NCI-H2227 treated with DMSO at 0.1 percent for 48 hours (cell line): ENCODE data around the gene DEDD2.

Experiments used
- DNase-seq: peaks from one replicate; lab custom pipeline; 2025; lab: John Stamatoyannopoulos, UW

DEDD2 gene

GRCh38 chr19:42198676-42199439 is 18.6 kb downstream of the DEDD2 start:
- no peak for DNase-seq

- DNase-seq: no peak
Measured at GRCh38 chr19:42197375-42197817, 20.1 kb downstream of the DEDD2 start.

DNA sequence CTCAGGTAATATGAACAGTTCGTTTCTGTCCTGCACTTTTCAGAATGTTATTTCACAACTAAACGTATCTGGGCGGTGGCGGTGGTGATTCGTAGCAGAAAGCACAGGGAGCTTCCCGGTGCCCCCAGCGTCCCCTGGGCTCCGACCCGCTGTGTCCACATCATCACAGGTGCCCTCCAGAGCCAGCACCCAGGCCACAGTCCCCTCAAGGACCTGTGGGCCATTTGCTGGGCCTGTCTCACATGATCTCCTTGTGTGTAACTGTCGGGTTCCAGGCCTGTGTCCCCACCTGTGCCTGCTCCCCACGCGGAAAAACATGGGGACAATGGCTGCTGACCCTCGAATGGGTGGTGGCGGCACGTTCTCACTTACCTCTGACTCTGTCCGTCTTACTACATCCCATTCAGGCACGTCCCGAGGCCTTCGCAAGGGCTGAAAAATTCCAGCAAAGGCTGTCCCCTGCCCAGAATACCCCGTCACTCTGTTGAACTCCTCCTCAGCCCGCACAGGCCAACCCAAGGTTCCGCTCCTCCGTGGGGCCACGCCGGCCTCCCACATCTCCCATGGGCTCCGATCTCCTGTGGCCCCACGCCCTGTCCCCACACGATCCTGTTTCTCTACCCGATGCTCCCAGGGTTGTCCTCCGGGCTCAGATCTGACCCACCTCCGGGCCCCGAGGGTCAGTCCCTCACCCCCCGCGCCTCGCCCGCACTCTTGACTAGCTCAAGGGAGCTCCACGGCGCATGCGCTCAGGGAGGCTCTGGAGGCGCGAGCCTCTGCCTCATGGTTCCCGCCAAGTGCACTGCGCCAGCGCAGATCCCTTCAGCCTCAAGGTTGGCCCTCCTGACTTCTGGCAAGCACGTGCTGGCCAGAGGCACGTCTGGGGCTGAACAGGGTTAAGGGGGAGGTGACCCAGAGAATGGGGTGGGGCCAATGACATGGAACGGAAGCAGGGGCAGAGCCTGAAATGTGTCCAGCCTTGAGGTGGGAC is 21.2 kb downstream of the DEDD2 start:
- DNase-seq: no peak

- DNase-seq: no peak
Measured at GRCh38 chr19:42193706-42194105, 23.8 kb downstream of the DEDD2 start.

DNA sequence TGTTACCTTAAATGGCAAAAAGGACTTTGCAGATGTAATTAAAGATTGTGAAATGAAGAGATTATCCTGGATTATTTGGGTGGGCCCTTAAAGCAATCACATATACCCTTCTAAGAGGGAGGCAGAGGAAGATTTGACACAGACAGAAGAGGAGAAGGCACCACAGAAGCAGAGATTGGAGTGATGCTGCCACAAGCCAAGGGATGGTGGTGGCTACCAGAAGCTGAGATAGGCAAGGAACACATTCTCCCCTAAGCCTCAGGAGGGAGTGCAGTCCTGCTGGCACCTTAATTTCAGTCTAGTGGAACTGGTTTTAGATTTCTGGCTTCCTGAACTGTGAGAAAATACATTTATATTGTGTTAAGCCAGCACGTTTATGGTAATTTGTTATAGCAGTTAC is 24.2 kb downstream of the DEDD2 start:
- DNase-seq: no peak

DNA sequence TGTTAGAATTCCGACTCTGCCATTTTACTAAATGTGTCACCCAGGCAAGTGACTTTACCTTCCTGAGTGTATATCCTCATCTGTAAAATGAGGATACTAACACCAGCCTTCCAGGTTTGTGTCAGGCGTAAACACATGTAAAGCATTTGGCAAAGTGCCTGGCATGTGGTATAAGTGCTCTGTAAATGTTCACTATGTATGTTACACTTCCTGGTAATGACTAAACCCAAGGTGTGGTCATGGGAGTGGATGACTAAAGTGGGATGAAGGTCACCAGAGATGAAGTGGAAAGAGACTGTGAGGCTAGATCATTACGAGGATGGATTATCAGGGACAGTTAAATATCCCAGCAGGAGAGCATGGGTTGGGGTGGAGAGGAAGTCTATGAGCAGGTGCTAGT is 25.6 kb downstream of the DEDD2 start:
- no peak for DNase-seq

GRCh38 chr19:42191330-42191729 is 26.1 kb downstream of the DEDD2 start:
- DNase-seq: no peak

DNA sequence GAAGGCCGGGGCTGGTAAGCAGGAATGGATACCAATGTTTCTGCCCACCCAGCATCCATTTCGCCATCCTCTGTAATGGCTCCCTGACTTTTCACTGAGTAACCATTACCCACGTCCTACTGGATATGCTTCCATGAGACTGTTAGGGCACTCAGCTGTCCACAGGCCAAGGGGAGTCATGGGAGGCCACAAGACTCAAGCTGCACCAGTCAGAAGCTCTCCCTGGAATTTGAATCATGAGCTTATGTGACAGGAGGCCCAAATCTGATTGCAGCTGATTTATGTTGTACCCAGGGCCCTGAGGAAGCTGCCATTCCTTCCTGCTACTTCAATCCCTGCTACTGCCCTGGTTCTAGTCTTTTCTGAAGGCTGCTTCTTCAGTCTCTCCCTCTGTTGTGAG is 28.3 kb downstream of the DEDD2 start:
- DNase-seq: no peak

DNA sequence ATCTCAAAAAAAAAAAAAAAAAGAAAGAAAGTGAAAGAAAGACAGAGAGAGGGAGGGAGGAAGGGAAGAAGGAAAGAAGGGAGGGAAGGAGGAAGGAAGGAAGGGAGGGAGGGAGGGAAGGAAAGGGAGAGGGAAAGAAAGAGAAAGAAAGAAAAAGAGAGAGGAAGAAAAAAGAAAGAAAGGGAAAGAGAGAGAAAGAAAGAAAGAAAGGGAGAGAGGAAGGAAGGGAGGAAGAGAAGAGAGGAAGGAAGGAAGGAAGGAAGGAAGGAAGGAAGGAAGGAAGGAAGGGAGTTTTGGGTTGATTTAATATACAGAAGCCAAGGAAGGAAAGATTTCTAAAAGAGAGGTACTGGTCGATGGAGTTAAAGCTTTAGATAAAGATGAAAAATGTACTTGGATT is 28.8 kb downstream of the DEDD2 start:
- DNase-seq: no peak

DNA sequence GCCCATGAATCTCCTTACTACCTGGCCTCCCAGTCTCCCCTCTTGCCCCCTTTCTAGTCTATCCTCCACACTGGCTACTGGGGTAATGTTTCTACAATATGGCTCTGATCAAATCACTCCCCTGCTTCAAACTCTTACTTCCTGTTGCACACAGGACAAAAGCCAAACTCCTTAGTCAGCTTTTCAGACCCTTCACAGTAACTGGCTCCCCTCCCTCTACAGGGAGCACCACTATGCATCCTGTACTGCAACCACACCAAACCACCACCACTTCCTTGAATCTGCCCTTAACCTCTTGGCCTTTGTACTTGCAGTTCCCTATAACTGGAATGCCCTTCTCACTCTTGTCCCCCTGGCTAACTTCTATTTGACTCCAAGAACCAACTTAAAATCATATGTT is 32.2 kb downstream of the DEDD2 start:
- DNase-seq: no peak

DNA sequence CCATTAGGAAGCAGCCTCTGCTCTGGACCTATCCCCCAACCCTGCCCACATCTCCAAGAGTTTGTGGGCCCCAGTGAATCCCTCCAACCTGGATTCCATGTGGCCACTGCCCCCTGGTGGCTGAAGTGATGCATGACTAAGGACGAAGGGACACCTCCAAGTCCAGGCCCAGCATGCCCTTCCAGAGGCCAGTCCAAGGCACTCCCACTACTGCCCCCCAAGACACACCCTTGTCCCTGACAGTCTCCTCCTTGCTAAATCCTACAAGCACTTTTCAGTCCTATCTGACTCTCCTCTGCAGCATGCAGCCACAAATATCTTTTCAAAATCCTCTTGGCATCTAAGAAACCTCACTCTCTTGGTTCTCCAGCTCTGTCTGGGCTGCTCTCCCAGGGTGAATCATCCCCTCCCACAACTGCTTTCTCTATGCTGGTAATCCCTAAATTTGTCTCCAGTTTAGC is 33.0 kb downstream of the DEDD2 start:
- peak; percentile 94 for DNase-seq

- DNase-seq: peak; percentile 81
Measured at GRCh38 chr19:42178791-42179674, 38.4 kb downstream of the DEDD2 start.

GRCh38 chr19:42177686-42178019 is 39.8 kb downstream of the DEDD2 start:
- no peak for DNase-seq

DNA sequence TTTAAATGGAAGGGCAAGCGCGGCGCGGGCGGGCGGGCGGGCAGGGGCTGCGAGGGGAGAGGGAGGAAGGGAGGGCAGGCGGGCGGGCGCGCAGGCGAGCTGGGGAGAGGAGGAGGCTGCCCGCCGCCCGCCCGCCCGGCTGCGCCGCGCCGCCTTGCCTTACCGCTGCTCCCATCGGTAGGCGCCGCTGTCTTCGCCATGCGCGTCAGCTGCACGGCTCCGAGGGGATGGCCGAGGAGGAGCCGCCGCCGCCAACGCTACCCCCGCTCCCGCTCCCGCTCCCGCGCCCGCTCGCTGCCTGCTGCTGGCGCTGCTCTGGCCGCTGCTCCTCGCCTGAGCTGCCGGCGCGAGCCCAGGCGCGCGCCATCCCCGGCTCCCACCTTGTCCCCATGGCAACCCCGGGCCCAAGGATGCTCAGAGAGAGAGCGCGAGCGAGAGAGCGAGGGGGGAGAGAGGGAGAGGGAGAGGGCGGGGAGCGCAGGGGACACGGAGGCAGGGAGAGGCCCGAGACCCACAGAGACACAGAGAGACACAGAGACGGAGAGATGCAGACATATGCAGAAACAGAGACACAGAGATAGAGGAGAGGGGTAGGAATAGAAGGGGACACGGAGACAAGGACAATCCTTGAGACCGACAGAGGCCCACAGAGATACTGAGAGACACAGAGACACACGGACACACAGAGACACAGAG is 40.3 kb downstream of the DEDD2 start:
- peak; percentile 99 for DNase-seq

GRCh38 chr19:42176649-42176989 is 40.9 kb downstream of the DEDD2 start:
- DNase-seq: no peak

DNA sequence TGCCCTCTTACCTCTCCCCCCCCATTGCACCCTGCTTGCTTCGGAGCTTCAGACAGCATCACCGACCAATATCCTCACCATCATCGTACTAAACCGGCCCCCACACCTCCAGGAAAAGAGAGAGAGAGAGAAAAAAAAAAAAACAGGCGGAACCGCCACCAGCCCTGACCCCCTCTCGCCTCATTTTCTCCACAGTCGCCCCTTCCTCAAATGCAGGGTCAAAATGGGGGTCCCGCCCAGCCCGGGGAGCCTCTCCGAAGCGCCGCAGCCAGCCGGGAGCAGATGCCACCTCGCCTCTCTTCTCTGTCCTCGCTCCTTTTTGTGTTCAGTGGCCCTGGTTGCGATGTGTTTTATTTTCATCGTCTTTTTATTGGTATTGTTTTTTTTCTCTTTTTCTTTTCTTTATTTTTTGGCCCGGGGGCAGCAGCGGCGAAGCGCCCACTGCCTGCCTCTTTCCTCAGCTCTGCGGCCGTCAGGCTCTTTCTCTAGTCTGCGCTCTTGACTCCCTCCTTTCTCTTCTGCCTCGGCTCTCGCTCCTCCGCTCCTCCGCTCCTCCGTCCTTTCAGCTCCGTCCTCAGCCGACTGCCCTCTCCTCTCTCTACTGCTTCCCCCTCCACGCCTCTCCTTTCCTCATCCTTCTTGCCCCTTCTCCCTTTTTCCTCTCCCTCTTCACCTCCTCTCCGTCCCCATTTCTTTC is 41.4 kb downstream of the DEDD2 start:
- DNase-seq: peak; percentile 76

- peak; percentile 62 for DNase-seq
Measured at GRCh38 chr19:42174958-42175734, 42.3 kb downstream of the DEDD2 start.

- no peak for DNase-seq
Measured at GRCh38 chr19:42174188-42174587, 43.3 kb downstream of the DEDD2 start.

DNA sequence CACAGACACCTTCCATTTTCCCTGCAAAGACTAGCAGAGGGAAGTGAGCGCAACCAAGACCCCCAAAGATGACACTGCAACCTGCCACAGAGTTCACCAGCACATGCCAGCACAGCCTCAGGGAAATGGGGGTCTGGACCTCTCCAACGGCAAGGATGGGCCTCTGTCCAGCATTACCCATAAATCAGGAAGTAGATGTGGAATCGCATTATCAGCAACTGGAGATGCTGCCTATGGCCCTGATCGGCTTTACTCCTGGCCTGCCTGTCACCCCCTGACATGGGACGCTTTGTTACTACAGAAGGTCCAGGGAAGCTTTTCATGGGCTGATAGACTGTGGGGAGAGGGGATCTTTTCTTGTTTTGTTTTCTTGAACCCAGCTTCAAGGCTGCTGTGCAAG is 43.8 kb downstream of the DEDD2 start:
- no peak for DNase-seq

GRCh38 chr19:42172261-42172660 is 45.2 kb downstream of the DEDD2 start:
- no peak for DNase-seq
